GM12878 (cell line): ENCODE data around the gene GOSR2. TPM values are rescaled to one million over a fixed set of nuclear protein-coding genes. Genes with fewer than 3 reads are reported as not detected.

Experiments
- ATAC-seq: fragments of 200-7000 bp; cut with Tn5 transposase; 3 replicates; pipeline ENCODE4 v1.9.1; 2020; ENCODE audit warnings: mild to moderate bottlenecking, moderate library complexity
- BruUV-seq: library from RNA; stranded (reverse); fragments of 400-500 nt; replicated peaks from 2 replicates; lab custom pipeline; 2021; lab: Mats Ljungman, UMichigan
- CTCF ChIA-PET: fragments of 300-600 bp; sonication (Branson Sonifier 250); formaldehyde crosslinking; extraction: SDS; loops from one replicate; lab custom pipeline; 2021; ENCODE audit warnings: inconsistent platforms; lab: Yijun Ruan, JAX
- POLR2A ChIA-PET: fragments of 350-600 bp; formaldehyde crosslinking; extraction: SDS; loops from one replicate; lab custom pipeline; 2021; ENCODE audit warnings: inconsistent platforms; lab: Charles Lee
- RAD21 ChIA-PET: fragments of 300-600 bp; sonication (Branson Sonifier 250); formaldehyde crosslinking; loops from one replicate; lab custom pipeline; 2023; ENCODE audit warnings: antibody characterized with exemption; ENCODE audit not compliant: unreplicated experiment; lab: Charles Lee
- SMC1A ChIA-PET: fragments of 300-600 bp; sonication (Branson Sonifier 250); formaldehyde crosslinking; loops from one replicate; lab custom pipeline; 2023; ENCODE audit not compliant: unreplicated experiment, uncharacterized antibody; lab: Charles Lee
- DNase-seq: peaks from one replicate; pipeline ENCODE4 v3.0.0-alpha.2; 2011; ENCODE audit warnings: low read depth, low spot score
- FAIRE-seq: peaks from 3 replicates; lab custom pipeline; 2011; peaks lifted over from hg19 to GRCh38; lab: Jason Lieb, UNC
- H2AFZ ChIP-seq: 2 replicates; pipeline ENCODE4 v1.6.0; 2011; ENCODE audit warnings: low read depth, low read length, control low read depth; ENCODE audit not compliant: control insufficient read depth
- H3K27ac ChIP-seq: 2 replicates; pipeline ENCODE4 v1.5.1; 2011; ENCODE audit warnings: control low read depth; ENCODE audit not compliant: control insufficient read depth, insufficient read depth
- H3K27me3 ChIP-seq, 2 experiments: replicated peaks in 1 of 2; 2 replicates each; pipeline versions ENCODE4 v1.6.0 to v1.6.1; 2011; ENCODE audit warnings: low read length in 1 of 2; ENCODE audit not compliant: control insufficient read depth in 2 of 2, insufficient read depth in 2 of 2
- H3K36me3 ChIP-seq, 2 experiments: 2 replicates each; pipeline ENCODE4 v1.5.1; 2011; ENCODE audit warnings: low read length in 1 of 2; ENCODE audit not compliant: control insufficient read depth in 2 of 2, insufficient read depth in 2 of 2
- H3K4me1 ChIP-seq: 2 replicates; pipeline ENCODE4 v1.6.1; 2011; ENCODE audit warnings: mild to moderate bottlenecking, low read length, moderate library complexity, mixed read lengths; ENCODE audit not compliant: control insufficient read depth, insufficient read depth
- H3K4me2 ChIP-seq: 2 replicates; pipeline ENCODE4 v1.6.0; 2011; ENCODE audit warnings: control low read depth; ENCODE audit not compliant: control insufficient read depth, insufficient read depth
- H3K4me3 ChIP-seq: fragments of 200-600 bp; sonication (generic); 2 replicates; pipeline ENCODE4 v1.5.1; 2016
- H3K79me2 ChIP-seq: 2 replicates; pipeline ENCODE4 v1.6.0; 2011; ENCODE audit warnings: low read length; ENCODE audit not compliant: control insufficient read depth, insufficient read depth
- H3K9ac ChIP-seq: 2 replicates; pipeline ENCODE4 v1.8.0; 2011; ENCODE audit warnings: low read length, control low read depth, mixed read lengths; ENCODE audit not compliant: control insufficient read depth, insufficient read depth
- H3K9me3 ChIP-seq: replicated peaks from 3 replicates; pipeline ENCODE4 v1.5.1; 2011; ENCODE audit warnings: mild to moderate bottlenecking, low read length; ENCODE audit not compliant: control insufficient read depth, insufficient read depth
- H4K20me1 ChIP-seq: 2 replicates; pipeline ENCODE4 v1.6.0; 2011; ENCODE audit not compliant: control insufficient read depth, insufficient read depth
- BCL11A ChIP-seq: IDR thresholded peaks from 2 replicates; pipeline ENCODE4 v1.6.1; 2011; ENCODE audit warnings: low read depth, low read length
- CREB1 ChIP-seq: IDR thresholded peaks from 2 replicates; pipeline ENCODE4 v1.6.1; 2012; ENCODE audit warnings: low read depth, mild to moderate bottlenecking, inconsistent platforms
- CREM ChIP-seq: IDR thresholded peaks from 2 replicates; pipeline ENCODE4 v1.6.1; 2014; ENCODE audit warnings: antibody characterized with exemption, low read depth
- NFYA ChIP-seq: IDR thresholded peaks from 2 replicates; pipeline ENCODE4 v1.6.1; 2011; ENCODE audit warnings: low read depth, mild to moderate bottlenecking, low read length, improper control_type of control experiment, borderline replicate concordance
- NRF1 ChIP-seq: conservative IDR thresholded peaks from 2 replicates; pipeline ENCODE4 v1.6.1; 2011; ENCODE audit warnings: mild to moderate bottlenecking, low read depth, low read length, improper control_type of control experiment
- PAX8 ChIP-seq: fragments of 450-650 bp; IDR thresholded peaks from 2 replicates; pipeline ENCODE4 v1.6.1; 2017; ENCODE audit warnings: mild to moderate bottlenecking, moderate library complexity
- PML ChIP-seq: IDR thresholded peaks from 2 replicates; pipeline ENCODE4 v1.6.1; 2012; ENCODE audit warnings: low read length, inconsistent platforms
- RAD51 ChIP-seq: fragments of 450-650 bp; IDR thresholded peaks from 2 replicates; pipeline ENCODE4 v1.6.1; 2016; ENCODE audit warnings: moderate library complexity, mild to moderate bottlenecking, inconsistent platforms
- SIX5 ChIP-seq: IDR thresholded peaks from 2 replicates; pipeline ENCODE4 v1.6.1; 2011; ENCODE audit warnings: mild to moderate bottlenecking, low read depth, low read length, moderate library complexity; ENCODE audit not compliant: severe bottlenecking
- SKIL ChIP-seq: fragments of 450-650 bp; IDR thresholded peaks from 2 replicates; pipeline ENCODE4 v1.6.1; 2017; ENCODE audit warnings: mild to moderate bottlenecking, low read depth, inconsistent platforms; ENCODE audit not compliant: poor library complexity, severe bottlenecking
- SMARCA5 ChIP-seq: fragments of 450-650 bp; IDR thresholded peaks from 2 replicates; pipeline ENCODE4 v1.6.1; 2017; ENCODE audit warnings: mild to moderate bottlenecking
- STAT3 ChIP-seq: IDR thresholded peaks from 2 replicates; pipeline ENCODE4 v1.6.1; 2011; ENCODE audit warnings: low read depth, low read length, improper control_type of control experiment
- TCF12 ChIP-seq: IDR thresholded peaks from 2 replicates; pipeline ENCODE4 v1.6.1; 2011; ENCODE audit warnings: low read depth, mild to moderate bottlenecking, low read length
- ZBED1 ChIP-seq: IDR thresholded peaks from 2 replicates; pipeline ENCODE4 v1.6.1; 2016; ENCODE audit warnings: borderline replicate concordance
- WGBS: methylation state at CpG from one replicate; pipeline ENCODE4 v1.1.6; 2016; ENCODE audit warnings: low lambda C conversion rate; ENCODE audit not compliant: insufficient replicate concordance, insufficient coverage; ENCODE audit errors: missing lambda C conversion rate; 5-methylcytosine and 5-hydroxymethylcytosine counted together
- in situ Hi-C: fragments of 300-500 bp; cut with MboI; formaldehyde crosslinking; loops from 9 replicates; pipeline ENCODE4 v1.14.3; 2018; ENCODE audit warnings: mixed read lengths
- intact Hi-C: fragments of 100-400 bp; cut with micrococcal nuclease; formaldehyde crosslinking; loops from one replicate; pipeline ENCODE4 v1.14.2; 2022; ENCODE audit not compliant: unreplicated experiment
- polyA plus RNA-seq, 11 experiments: library from polyadenylated mRNA; depleted of rRNA in 4 of 11; unstranded in 6 of 11; stranded (reverse) in 5 of 11; fragments of >200 nt; fragmentation: Nextera tagmentation in 4 of 11; fragmentation: Illumina TruSeq in 1 of 11; extraction: Ambion mirVana in 4 of 11; extraction: Trizol in 1 of 11; gene quantifications; 1 replicate in 1 of 11; 2 replicates in 10 of 11; pipeline versions ENCODE4 v1.2.1 to v1.2.3, GENCODE V29; 2011 to 2016; ENCODE audit warnings: inconsistent platforms in 2 of 11, missing spikeins in 2 of 11, low read depth in 1 of 11
- total RNA-seq, 4 experiments: library from RNA; depleted of rRNA in 3 of 4; stranded (reverse); fragments of >200 nt in 3 of 4; fragmentation: Illumina TruSeq in 1 of 4; extraction: Trizol in 1 of 4; gene quantifications; 2 replicates each; pipeline versions ENCODE4 v1.2.1 to v1.2.3, GENCODE V29; 2013 to 2021
- TF ChIP-seq, protein P1 (sequence below): fragments of 450-650 bp; formaldehyde crosslinking; IDR thresholded peaks from 2 replicates; pipeline ENCODE4 v1.4.0; 2022; ENCODE audit warnings: mild to moderate bottlenecking, moderate library complexity
- TF ChIP-seq, protein P2 (sequence below): IDR thresholded peaks from 2 replicates; pipeline ENCODE4 v1.6.1; 2011; ENCODE audit warnings: borderline replicate concordance, low read depth, mild to moderate bottlenecking, moderate library complexity, mixed read lengths, low read length; ENCODE audit not compliant: insufficient read depth; ENCODE audit errors: extremely low read length
- TF ChIP-seq, protein P3 (sequence below): fragments of 450-650 bp; IDR thresholded peaks from 2 replicates; pipeline ENCODE4 v1.6.1; 2018; ENCODE audit warnings: borderline replicate concordance, mild to moderate bottlenecking; ENCODE audit not compliant: partially characterized antibody

Gene GOSR2
- total and polyA plus RNA-seq, 10 of the 15 experiments (the other 5 are each of a cell fraction or from before 2014, with no cell fraction given), result 30.1 to 64.5 (median 47.0) TPM

DNA sequence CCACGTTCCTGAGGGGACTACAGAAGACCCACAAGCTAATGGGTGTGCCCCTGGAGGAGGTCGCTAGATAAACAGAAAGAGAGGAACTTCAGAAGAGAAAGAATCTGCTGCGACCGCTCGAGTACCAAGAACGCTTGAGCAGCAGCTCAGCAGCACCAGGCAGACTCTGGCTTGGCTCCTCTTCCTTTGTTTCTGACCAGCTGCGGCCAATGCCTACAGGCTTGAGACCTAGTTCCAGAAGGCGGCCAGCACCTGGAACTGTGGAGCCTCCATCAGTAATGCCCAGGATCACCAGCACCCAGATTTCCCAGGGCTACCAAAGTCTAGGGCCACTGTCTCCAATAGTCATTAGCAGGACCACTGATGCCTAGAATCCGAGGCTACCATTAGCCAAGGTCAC, 26.0 kb upstream of the GOSR2 start:
- Histone ChIP-seq H3K9me3 (no peaks in the 10 kb centered on the region), H2AFZ (no peak overlapping the region), H3K36me3 (no peaks in the 10 kb centered on the region), H3K9ac (no peak overlapping the region), H3K79me2 (no peaks in the 10 kb centered on the region), H3K4me3 (no peak overlapping the region), H3K4me2 (no peak overlapping the region), H3K27me3 (peaks cover 3% of the 10 kb centered on the region in 2 experiments; a peak in 2 of 4 replicates)
- no peak for DNase-seq
- FAIRE-seq, result no peak
- CTCF ChIA-PET, result no interaction called here
- ATAC-seq, result no peak
- SMC1A ChIA-PET, result no interaction called here
- intact Hi-C loops, result no loop called here
- in situ Hi-C loops, result loop anchor here (10.0 kb wide), 1 partner anchor 102 kb away; no protein-coding TSS in a partner anchor
- no TSS peak for BruUV-seq
- POLR2A ChIA-PET, result no interaction called here
- no peak for TF ChIP-seq SKIL
- TF ChIP-seq BCL11A, result no peak
- no peak for TF ChIP-seq CREB1
- TF ChIP-seq, protein P1, sequence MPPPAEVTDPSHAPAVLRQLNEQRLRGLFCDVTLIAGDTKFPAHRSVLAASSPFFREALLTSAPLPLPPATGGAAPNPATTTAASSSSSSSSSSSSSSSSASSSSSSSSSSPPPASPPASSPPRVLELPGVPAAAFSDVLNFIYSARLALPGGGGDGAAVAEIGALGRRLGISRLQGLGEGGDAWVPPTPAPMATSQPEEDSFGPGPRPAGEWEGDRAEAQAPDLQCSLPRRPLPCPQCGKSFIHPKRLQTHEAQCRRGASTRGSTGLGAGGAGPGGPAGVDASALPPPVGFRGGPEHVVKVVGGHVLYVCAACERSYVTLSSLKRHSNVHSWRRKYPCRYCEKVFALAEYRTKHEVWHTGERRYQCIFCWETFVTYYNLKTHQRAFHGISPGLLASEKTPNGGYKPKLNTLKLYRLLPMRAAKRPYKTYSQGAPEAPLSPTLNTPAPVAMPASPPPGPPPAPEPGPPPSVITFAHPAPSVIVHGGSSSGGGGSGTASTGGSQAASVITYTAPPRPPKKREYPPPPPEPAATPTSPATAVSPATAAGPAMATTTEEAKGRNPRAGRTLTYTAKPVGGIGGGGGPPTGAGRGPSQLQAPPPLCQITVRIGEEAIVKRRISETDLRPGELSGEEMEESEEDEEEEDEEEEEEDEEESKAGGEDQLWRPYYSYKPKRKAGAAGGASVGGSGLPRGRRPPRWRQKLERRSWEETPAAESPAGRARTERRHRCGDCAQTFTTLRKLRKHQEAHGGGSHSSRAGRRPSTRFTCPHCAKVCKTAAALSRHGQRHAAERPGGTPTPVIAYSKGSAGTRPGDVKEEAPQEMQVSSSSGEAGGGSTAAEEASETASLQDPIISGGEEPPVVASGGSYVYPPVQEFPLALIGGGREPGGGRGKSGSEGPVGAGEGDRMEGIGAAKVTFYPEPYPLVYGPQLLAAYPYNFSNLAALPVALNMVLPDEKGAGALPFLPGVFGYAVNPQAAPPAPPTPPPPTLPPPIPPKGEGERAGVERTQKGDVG (CRISPR knock-in tag), result no peak
- TF ChIP-seq SIX5, result no peak
- TF ChIP-seq NFYA, result no peak
- no peak for TF ChIP-seq CREM
- no peak for TF ChIP-seq PML
- TF ChIP-seq, protein P2, sequence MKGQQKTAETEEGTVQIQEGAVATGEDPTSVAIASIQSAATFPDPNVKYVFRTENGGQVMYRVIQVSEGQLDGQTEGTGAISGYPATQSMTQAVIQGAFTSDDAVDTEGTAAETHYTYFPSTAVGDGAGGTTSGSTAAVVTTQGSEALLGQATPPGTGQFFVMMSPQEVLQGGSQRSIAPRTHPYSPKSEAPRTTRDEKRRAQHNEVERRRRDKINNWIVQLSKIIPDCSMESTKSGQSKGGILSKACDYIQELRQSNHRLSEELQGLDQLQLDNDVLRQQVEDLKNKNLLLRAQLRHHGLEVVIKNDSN, result no peak
- no peak for TF ChIP-seq SMARCA5
- no peak for TF ChIP-seq RAD51
- TF ChIP-seq, protein P3, sequence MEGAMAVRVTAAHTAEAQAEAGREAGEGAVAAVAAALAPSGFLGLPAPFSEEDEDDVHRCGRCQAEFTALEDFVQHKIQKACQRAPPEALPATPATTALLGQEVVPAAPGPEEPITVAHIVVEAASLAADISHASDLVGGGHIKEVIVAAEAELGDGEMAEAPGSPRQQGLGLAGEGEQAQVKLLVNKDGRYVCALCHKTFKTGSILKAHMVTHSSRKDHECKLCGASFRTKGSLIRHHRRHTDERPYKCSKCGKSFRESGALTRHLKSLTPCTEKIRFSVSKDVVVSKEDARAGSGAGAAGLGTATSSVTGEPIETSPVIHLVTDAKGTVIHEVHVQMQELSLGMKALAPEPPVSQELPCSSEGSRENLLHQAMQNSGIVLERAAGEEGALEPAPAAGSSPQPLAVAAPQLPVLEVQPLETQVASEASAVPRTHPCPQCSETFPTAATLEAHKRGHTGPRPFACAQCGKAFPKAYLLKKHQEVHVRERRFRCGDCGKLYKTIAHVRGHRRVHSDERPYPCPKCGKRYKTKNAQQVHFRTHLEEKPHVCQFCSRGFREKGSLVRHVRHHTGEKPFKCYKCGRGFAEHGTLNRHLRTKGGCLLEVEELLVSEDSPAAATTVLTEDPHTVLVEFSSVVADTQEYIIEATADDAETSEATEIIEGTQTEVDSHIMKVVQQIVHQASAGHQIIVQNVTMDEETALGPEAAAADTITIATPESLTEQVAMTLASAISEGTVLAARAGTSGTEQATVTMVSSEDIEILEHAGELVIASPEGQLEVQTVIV, result no peak
- TF ChIP-seq STAT3, result no peak
- no peak for TF ChIP-seq NRF1
- TF ChIP-seq PAX8, result no peak
- TF ChIP-seq TCF12, result no peak
- no peak for TF ChIP-seq ZBED1
- TF ChIP-seq, all 136 proteins: peak for 0
- Histone ChIP-seq H4K20me1 (no peaks in the 10 kb centered on the region), H3K27ac (no peak overlapping the region), H3K4me1 (no peaks in the 10 kb centered on the region)
- WGBS, result 40% methylated on average over 9 of the region's 9 CpGs
- RAD21 ChIA-PET, result no interaction called here
